Measurements from ENCODE around the gene TCAF1. TPM values are rescaled to one million over a fixed set of nuclear protein-coding genes. Genes with fewer than 3 reads are reported as not detected.

Gene TCAF1
- total RNA-seq, 1 experiment from 2014 or later, result 58.4 TPM

- DNase-seq (ENCODE audit: low read depth, low spot score) (no peak), ATAC-seq (no peak)
- POLR2A ChIA-PET, result no interaction called here
- H2AFZ ChIP-seq (ENCODE audit: low read depth, low read length, poor library complexity, severe bottlenecking), result no peak overlapping the region
- no peaks in the 10 kb centered on the region for H4K20me1 ChIP-seq (ENCODE audit: insufficient read depth)
- H3K36me3 ChIP-seq (ENCODE audit: control insufficient read depth in 1 of 2, insufficient read depth in 2 of 2, low read length in 2 of 2), result no peaks in the 10 kb centered on the region
- H3K9me2 ChIP-seq (ENCODE audit: insufficient read depth), result no peaks in the 10 kb centered on the region
- no TSS peak for BruUV-seq (replicated peaks)
- H3K9ac ChIP-seq (ENCODE audit: low read length), result no peak overlapping the region
- H3K27me3 ChIP-seq (ENCODE audit: insufficient read depth, low read length), result no peaks in the 10 kb centered on the region
- no peaks in the 10 kb centered on the region for H3K79me2 ChIP-seq (ENCODE audit: insufficient read depth, low read length)
- no peak overlapping the region for H3K4me3 ChIP-seq (replicated peaks in 1 of 2; ENCODE audit: low read depth in 1 of 2, low read length in 2 of 2)
- no peak overlapping the region for H3K4me2 ChIP-seq (ENCODE audit: low read length)
- intact Hi-C loops (cut with micrococcal nuclease), result no loop called here
- RAD21 ChIA-PET (ENCODE audit: low non-redundant PET in 1 of 2, low total read pairs in 2 of 2, uncharacterized antibody in 2 of 2, unreplicated experiment in 2 of 2), result no interaction called here
- TF ChIP-seq SP1 (IDR thresholded peaks at IDR 0.05; ENCODE audit: low read depth) (no peak), JUND (IDR thresholded peaks at IDR 0.05) (no peak), YY1 (IDR thresholded peaks at IDR 0.05; ENCODE audit: extremely low read depth, insufficient replicate concordance, low read depth, low read length) (no peak), RAD21 (IDR thresholded peaks at IDR 0.05; ENCODE audit: low read depth) (no peak), ZNF274 (IDR thresholded peaks at IDR 0.05; ENCODE audit: low read depth, low read length) (no peak), SIN3A (IDR thresholded peaks at IDR 0.05; ENCODE audit: low read depth) (no peak), FOSL1 (IDR thresholded peaks at IDR 0.05; ENCODE audit: low read depth) (no peak)
- CTCF ChIA-PET, result no interaction called here
- H3K27ac ChIP-seq (ENCODE audit: low read depth, low read length), result no peak overlapping the region
- H3K9me3 ChIP-seq (ENCODE audit: control insufficient read depth in 1 of 2, insufficient read depth in 1 of 2, low read depth in 1 of 2, low read length in 2 of 2), result no peaks in the 10 kb centered on the region
- no peaks in the 10 kb centered on the region for H3K4me1 ChIP-seq (ENCODE audit: control insufficient read depth in 1 of 2, insufficient read depth in 2 of 2, low read length in 2 of 2)
Observed at GRCh38 chr7:143849785-143850479, 52.0 kb downstream of the TCAF1 start.

- no peaks in the 10 kb centered on the region for H3K9me2 ChIP-seq (ENCODE audit: insufficient read depth)
- no TSS peak for BruUV-seq (replicated peaks)
- intact Hi-C loops (cut with micrococcal nuclease), result no loop called here
- no peaks in the 10 kb centered on the region for H3K79me2 ChIP-seq (ENCODE audit: insufficient read depth, low read length)
- no peak overlapping the region for H3K4me3 ChIP-seq (replicated peaks in 1 of 2; ENCODE audit: low read depth in 1 of 2, low read length in 2 of 2)
- TF ChIP-seq SIN3A (IDR thresholded peaks at IDR 0.05; ENCODE audit: low read depth) (no peak), FOSL1 (IDR thresholded peaks at IDR 0.05; ENCODE audit: low read depth) (no peak), ZBTB33 (IDR thresholded peaks at IDR 0.05; ENCODE audit: extremely low read depth, insufficient replicate concordance, low read length) (no peak), TCF7L2 (IDR thresholded peaks at IDR 0.05; ENCODE audit: borderline replicate concordance, extremely low read depth, insufficient read depth, insufficient read length) (no peak), POLR2A (IDR thresholded peaks at IDR 0.05; ENCODE audit: borderline replicate concordance, extremely low read depth, insufficient read depth, insufficient read length) (no peak), CTCF (IDR thresholded peaks at IDR 0.05 in 2 of 3, conservative IDR thresholded peaks at IDR 0.05 in 1 of 3; ENCODE audit: borderline replicate concordance in 1 of 3, insufficient read depth in 1 of 3, low read depth in 2 of 3, low read length in 2 of 3) (no peak), JUND (IDR thresholded peaks at IDR 0.05) (no peak), EGR1 (IDR thresholded peaks at IDR 0.05; ENCODE audit: low read depth) (no peak)
- H3K9ac ChIP-seq (ENCODE audit: low read length), result no peak overlapping the region
- POLR2A ChIA-PET, result no interaction called here
- RAD21 ChIA-PET (ENCODE audit: low non-redundant PET in 1 of 2, low total read pairs in 2 of 2, uncharacterized antibody in 2 of 2, unreplicated experiment in 2 of 2), result no interaction called here
- no peaks in the 10 kb centered on the region for H4K20me1 ChIP-seq (ENCODE audit: insufficient read depth)
- H3K4me1 ChIP-seq (ENCODE audit: control insufficient read depth in 1 of 2, insufficient read depth in 2 of 2, low read length in 2 of 2), result no peaks in the 10 kb centered on the region
- no peak overlapping the region for H3K27ac ChIP-seq (ENCODE audit: low read depth, low read length)
- no peaks in the 10 kb centered on the region for H3K9me3 ChIP-seq (ENCODE audit: control insufficient read depth in 1 of 2, insufficient read depth in 1 of 2, low read depth in 1 of 2, low read length in 2 of 2)
- H3K27me3 ChIP-seq (ENCODE audit: insufficient read depth, low read length), result no peaks in the 10 kb centered on the region
- no peak overlapping the region for H2AFZ ChIP-seq (ENCODE audit: low read depth, low read length, poor library complexity, severe bottlenecking)
- H3K36me3 ChIP-seq (ENCODE audit: control insufficient read depth in 1 of 2, insufficient read depth in 2 of 2, low read length in 2 of 2), result no peaks in the 10 kb centered on the region
- DNase-seq (ENCODE audit: low read depth, low spot score), result no peak
- H3K4me2 ChIP-seq (ENCODE audit: low read length), result no peak overlapping the region
- CTCF ChIA-PET, result no interaction called here
- no peak for ATAC-seq
Observed at GRCh38 chr7:143848192-143848591, 53.8 kb downstream of the TCAF1 start.
